ENCODE results near the gene OLFM4. TPM values are rescaled to one million over a fixed set of nuclear protein-coding genes. Genes with fewer than 3 reads are reported as not detected.

The OLFM4 gene
- total RNA-seq, 1 experiment from 2014 or later: not detected

- H3K36me3 ChIP-seq: no peaks in the 10 kb centered on the region
- DNase-seq: no peak
These were observed 16.6 kb downstream of the OLFM4 start for GRCh38 chr13:53045189-53045588.

GRCh38 chr13:53048880-53049279 lies 20.3 kb downstream of the OLFM4 start:
- Histone ChIP-seq H3K4me3 (no peak overlapping the region), H3K36me3 (no peaks in the 10 kb centered on the region), H3K27me3 (no peaks in the 10 kb centered on the region), H3K9me3 (no peaks in the 10 kb centered on the region)
- no peak for DNase-seq

More at GRCh38 chr13:53045189-53045588, 16.6 kb downstream of the OLFM4 start:
- H3K27me3 ChIP-seq: peaks cover 8% of the 10 kb centered on the region; the same call in 1 of the 2 replicates
- H3K9me3 ChIP-seq: no peaks in the 10 kb centered on the region
- no peak overlapping the region for H3K4me3 ChIP-seq

GRCh38 chr13:53050151-53050550 lies 21.5 kb downstream of the OLFM4 start:
- DNase-seq: no peak
- Histone ChIP-seq H3K27me3 (no peaks in the 10 kb centered on the region), H3K4me3 (no peak overlapping the region), H3K36me3 (no peaks in the 10 kb centered on the region), H3K9me3 (no peaks in the 10 kb centered on the region)

- DNase-seq: no peak
- no peaks in the 10 kb centered on the region for H3K27me3 ChIP-seq
- H3K36me3 ChIP-seq: no peaks in the 10 kb centered on the region
- no peak overlapping the region for H3K4me3 ChIP-seq
- no peaks in the 10 kb centered on the region for H3K9me3 ChIP-seq
These were observed 24.1 kb downstream of the OLFM4 start for GRCh38 chr13:53052675-53053074.

GRCh38 chr13:53054569-53054968 lies 26.0 kb downstream of the OLFM4 start:
- H3K4me3 ChIP-seq: no peak overlapping the region
- no peak for DNase-seq
- H3K36me3 ChIP-seq: no peaks in the 10 kb centered on the region
- H3K9me3 ChIP-seq: no peaks in the 10 kb centered on the region
- no peaks in the 10 kb centered on the region for H3K27me3 ChIP-seq

- no peak for DNase-seq
- no peaks in the 10 kb centered on the region for H3K27me3 ChIP-seq
- no peak overlapping the region for H3K4me3 ChIP-seq
- no peaks in the 10 kb centered on the region for H3K9me3 ChIP-seq
- H3K36me3 ChIP-seq: no peaks in the 10 kb centered on the region
These were observed 29.6 kb downstream of the OLFM4 start for GRCh38 chr13:53058065-53058679.

GRCh38 chr13:53060840-53061490 lies 32.4 kb downstream of the OLFM4 start:
- Histone ChIP-seq H3K9me3 (no peaks in the 10 kb centered on the region), H3K36me3 (no peaks in the 10 kb centered on the region), H3K4me3 (no peak overlapping the region), H3K27me3 (no peaks in the 10 kb centered on the region)
- no peak for DNase-seq

GRCh38 chr13:53064731-53065130 lies 36.1 kb downstream of the OLFM4 start:
- no peak overlapping the region for H3K4me3 ChIP-seq
- DNase-seq: no peak
- no peaks in the 10 kb centered on the region for H3K27me3 ChIP-seq
- no peaks in the 10 kb centered on the region for H3K9me3 ChIP-seq
- no peaks in the 10 kb centered on the region for H3K36me3 ChIP-seq

GRCh38 chr13:53066411-53066810 lies 37.8 kb downstream of the OLFM4 start:
- no peak for DNase-seq
- H3K36me3 ChIP-seq: no peaks in the 10 kb centered on the region
- H3K4me3 ChIP-seq: no peak overlapping the region
- no peaks in the 10 kb centered on the region for H3K27me3 ChIP-seq
- H3K9me3 ChIP-seq: no peaks in the 10 kb centered on the region

GRCh38 chr13:53068585-53069520 lies 40.2 kb downstream of the OLFM4 start:
- no peaks in the 10 kb centered on the region for H3K36me3 ChIP-seq
- no peak overlapping the region for H3K4me3 ChIP-seq
- no peaks in the 10 kb centered on the region for H3K9me3 ChIP-seq
- DNase-seq: no peak
- H3K27me3 ChIP-seq: no peaks in the 10 kb centered on the region

- no peaks in the 10 kb centered on the region for H3K27me3 ChIP-seq
These were observed 41.2 kb downstream of the OLFM4 start for GRCh38 chr13:53069800-53070199.

GRCh38 chr13:53073711-53074110 lies 45.1 kb downstream of the OLFM4 start:
- H3K9me3 ChIP-seq: no peaks in the 10 kb centered on the region
- no peak for DNase-seq
- no peak overlapping the region for H3K4me3 ChIP-seq
- no peaks in the 10 kb centered on the region for H3K36me3 ChIP-seq
- no peaks in the 10 kb centered on the region; the same call in 1 of the 2 replicates for H3K27me3 ChIP-seq

More at GRCh38 chr13:53069800-53070199, 41.2 kb downstream of the OLFM4 start:
- Histone ChIP-seq H3K9me3 (no peaks in the 10 kb centered on the region), H3K4me3 (no peak overlapping the region), H3K36me3 (no peaks in the 10 kb centered on the region)
- DNase-seq: no peak

GRCh38 chr13:53074114-53074513 lies 45.5 kb downstream of the OLFM4 start:
- Histone ChIP-seq H3K27me3 (no peaks in the 10 kb centered on the region; the same call in 1 of the 2 replicates), H3K9me3 (no peaks in the 10 kb centered on the region), H3K4me3 (no peak overlapping the region), H3K36me3 (no peaks in the 10 kb centered on the region)
- no peak for DNase-seq

GRCh38 chr13:53075356-53076041 lies 46.9 kb downstream of the OLFM4 start:
- no peaks in the 10 kb centered on the region for H3K36me3 ChIP-seq
- H3K9me3 ChIP-seq: no peaks in the 10 kb centered on the region
- no peak overlapping the region for H3K4me3 ChIP-seq
- DNase-seq: no peak
- H3K27me3 ChIP-seq: no peaks in the 10 kb centered on the region; the same call in 1 of the 2 replicates

GRCh38 chr13:53079691-53080090 lies 51.1 kb downstream of the OLFM4 start:
- no peak overlapping the region for H3K4me3 ChIP-seq
- H3K27me3 ChIP-seq: no peaks in the 10 kb centered on the region; the same call in 1 of the 2 replicates
- no peak for DNase-seq
- no peaks in the 10 kb centered on the region for H3K36me3 ChIP-seq
- H3K9me3 ChIP-seq: no peaks in the 10 kb centered on the region

GRCh38 chr13:53088871-53089270 lies 60.3 kb downstream of the OLFM4 start:
- no peak for DNase-seq
- Histone ChIP-seq H3K9me3 (no peaks in the 10 kb centered on the region), H3K4me3 (no peak overlapping the region), H3K27me3 (peaks cover 3% of the 10 kb centered on the region; the same call in 1 of the 2 replicates), H3K36me3 (no peaks in the 10 kb centered on the region)
